A673 (cell line): ENCODE data around the gene DSTYK. TPM values are rescaled to one million over a fixed set of nuclear protein-coding genes. Genes with fewer than 3 reads are reported as not detected.

Experiments used
- BruUV-seq: library from RNA; stranded (reverse); fragments of 400-500 nt; replicated peaks from 2 replicates; lab custom pipeline; 2021; lab: Mats Ljungman, UMichigan
- CTCF ChIA-PET: fragments of 300-600 bp; sonication (Branson Sonifier 250); formaldehyde crosslinking; loops from one replicate; lab custom pipeline; 2022; ENCODE audit warnings: antibody characterized with exemption; lab: Charles Lee
- POLR2A ChIA-PET: fragments of 300-600 bp; sonication (Branson Sonifier 250); formaldehyde crosslinking; loops from one replicate; lab custom pipeline; 2022; ENCODE audit warnings: antibody characterized with exemption; ENCODE audit not compliant: low non-redundant PET; lab: Charles Lee
- DNase-seq: peaks from one replicate; pipeline ENCODE4 v3.0.0-alpha.2; 2015; ENCODE audit warnings: low spot score
- H3K27ac ChIP-seq: fragments of 200-600 bp; sonication (generic); 2 replicates; pipeline ENCODE4 v1.5.1; 2016; ENCODE audit warnings: mixed run types, low read depth, mild to moderate bottlenecking, mixed read lengths, antibody characterized with exemption, low read length; ENCODE audit not compliant: poor library complexity, severe bottlenecking
- H3K27me3 ChIP-seq: fragments of 200-600 bp; sonication (generic); replicated peaks from 2 replicates; pipeline ENCODE4 v1.6.1; 2017; ENCODE audit warnings: mixed run types, low read depth, mild to moderate bottlenecking, mixed read lengths, antibody characterized with exemption, low read length; ENCODE audit not compliant: insufficient read depth, poor library complexity
- H3K36me3 ChIP-seq: fragments of 200-600 bp; sonication (generic); 2 replicates; pipeline ENCODE4 v1.6.1; 2016; ENCODE audit warnings: mixed run types, mild to moderate bottlenecking, mixed read lengths, antibody characterized with exemption, low read length; ENCODE audit not compliant: insufficient read depth, poor library complexity, severe bottlenecking
- H3K4me1 ChIP-seq: fragments of 200-600 bp; sonication (generic); 2 replicates; pipeline ENCODE4 v1.6.1; 2017; ENCODE audit warnings: mixed run types, mild to moderate bottlenecking, mixed read lengths, antibody characterized with exemption, low read length; ENCODE audit not compliant: insufficient read depth, poor library complexity, severe bottlenecking
- H3K4me3 ChIP-seq: fragments of 200-600 bp; sonication (generic); 2 replicates; pipeline ENCODE4 v1.5.1; 2016; ENCODE audit warnings: low read depth, mixed run types, mild to moderate bottlenecking, mixed read lengths, low read length; ENCODE audit not compliant: poor library complexity, severe bottlenecking
- H3K9me3 ChIP-seq: fragments of 200-600 bp; sonication (generic); 2 replicates; pipeline ENCODE4 v1.6.1; 2016; ENCODE audit warnings: mixed run types, low read depth, mild to moderate bottlenecking, mixed read lengths, antibody characterized with exemption, low read length; ENCODE audit not compliant: poor library complexity, severe bottlenecking
- EZH2 ChIP-seq: fragments of 200-600 bp; sonication (generic); IDR thresholded peaks from 2 replicates; pipeline ENCODE4 v1.6.1; 2017; ENCODE audit warnings: borderline replicate concordance, low read depth, mild to moderate bottlenecking, mixed read lengths, antibody characterized with exemption, low read length; ENCODE audit not compliant: poor library complexity, severe bottlenecking
- intact Hi-C: fragments of 100-400 bp; cut with micrococcal nuclease; formaldehyde crosslinking; loops from one replicate; pipeline ENCODE4 v1.10.0; 2022; ENCODE audit not compliant: unreplicated experiment
- total RNA-seq: library from RNA; stranded (reverse); gene quantifications from 2 replicates; pipeline ENCODE4 v1.2.3, GENCODE V29; 2021
- TF ChIP-seq, protein P1 (sequence below): fragments of 300-800, 200-600 bp; sonication (generic); conservative IDR thresholded peaks from 2 replicates; pipeline ENCODE4 v1.5.1; 2017; ENCODE audit warnings: low read depth, mild to moderate bottlenecking, antibody characterized with exemption, low read length, moderate library complexity, mixed read lengths

Gene DSTYK
- total RNA-seq, 1 experiment from 2014 or later = 7.1 TPM

DNA sequence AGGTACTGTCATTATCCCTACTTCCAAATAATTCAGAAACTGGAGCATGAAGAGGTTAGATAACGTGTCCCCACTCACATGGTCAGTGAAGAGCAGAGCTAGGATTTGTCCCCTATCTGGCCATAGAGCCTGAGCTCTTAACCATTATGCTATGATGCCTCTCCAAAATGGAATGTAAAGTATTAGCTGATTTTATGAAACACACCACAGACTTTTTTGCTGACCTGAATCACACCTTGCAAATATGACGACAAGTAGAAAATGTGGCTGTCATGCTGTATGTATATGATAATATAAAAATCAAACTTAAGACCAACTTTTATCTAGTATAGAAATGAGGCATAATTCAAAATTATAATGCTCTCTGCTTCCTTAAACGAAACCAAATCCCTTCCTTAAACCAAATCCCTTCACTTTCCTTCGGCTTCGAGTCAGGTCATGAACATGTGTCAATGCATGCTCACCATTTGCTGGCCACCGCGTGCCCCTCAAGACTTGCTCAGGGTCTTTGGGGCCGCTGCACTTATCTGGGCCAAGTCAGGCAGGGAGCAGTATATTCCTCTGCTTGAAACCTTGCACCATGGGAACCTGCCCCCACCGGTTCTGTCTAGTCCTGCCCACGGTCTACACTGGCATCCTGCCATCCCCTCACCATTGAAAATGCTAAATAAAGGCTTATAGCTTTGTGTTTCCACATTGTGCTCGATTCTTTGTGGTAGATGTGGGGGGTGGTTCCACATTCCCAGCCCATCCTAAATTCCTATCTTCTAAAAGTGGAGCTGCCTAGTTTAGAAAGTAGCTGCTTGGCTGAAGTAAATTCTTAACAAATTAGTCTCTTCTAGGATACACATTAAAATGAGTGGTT, 14.6 kb upstream of the DSTYK start:
- CTCF ChIA-PET = no interaction called here

DNA sequence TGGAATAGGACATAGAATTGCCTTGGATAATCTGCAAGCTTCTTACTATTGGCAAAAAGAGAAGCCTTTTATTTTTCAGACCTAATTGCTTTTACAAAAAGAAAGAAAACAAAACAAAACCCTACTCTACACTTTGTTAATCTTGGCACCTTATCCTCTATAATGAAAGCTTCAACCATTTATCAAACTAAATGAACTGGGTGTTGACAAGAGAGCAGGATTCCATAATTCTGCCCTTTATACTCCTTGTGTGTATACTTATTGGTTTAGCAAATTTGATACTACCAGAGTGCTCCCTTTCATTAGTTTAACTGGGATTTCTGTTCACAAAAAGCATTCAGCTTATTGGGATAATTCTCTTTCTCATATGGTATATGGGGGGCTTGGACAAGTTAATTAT, 13.2 kb upstream of the DSTYK start:
- no peak for DNase-seq
- no peaks in the 10 kb centered on the region for H3K9me3 ChIP-seq
- H3K36me3 ChIP-seq = no peaks in the 10 kb centered on the region
- peaks cover 10% of the 10 kb centered on the region for H3K4me1 ChIP-seq
- ChIA-PET POLR2A (no interaction called here), CTCF (no interaction called here)
- no peak overlapping the region for H3K4me3 ChIP-seq
- no peaks in the 10 kb centered on the region for H3K27me3 ChIP-seq
- TF ChIP-seq EZH2 = no peak
- TF ChIP-seq, protein P1, sequence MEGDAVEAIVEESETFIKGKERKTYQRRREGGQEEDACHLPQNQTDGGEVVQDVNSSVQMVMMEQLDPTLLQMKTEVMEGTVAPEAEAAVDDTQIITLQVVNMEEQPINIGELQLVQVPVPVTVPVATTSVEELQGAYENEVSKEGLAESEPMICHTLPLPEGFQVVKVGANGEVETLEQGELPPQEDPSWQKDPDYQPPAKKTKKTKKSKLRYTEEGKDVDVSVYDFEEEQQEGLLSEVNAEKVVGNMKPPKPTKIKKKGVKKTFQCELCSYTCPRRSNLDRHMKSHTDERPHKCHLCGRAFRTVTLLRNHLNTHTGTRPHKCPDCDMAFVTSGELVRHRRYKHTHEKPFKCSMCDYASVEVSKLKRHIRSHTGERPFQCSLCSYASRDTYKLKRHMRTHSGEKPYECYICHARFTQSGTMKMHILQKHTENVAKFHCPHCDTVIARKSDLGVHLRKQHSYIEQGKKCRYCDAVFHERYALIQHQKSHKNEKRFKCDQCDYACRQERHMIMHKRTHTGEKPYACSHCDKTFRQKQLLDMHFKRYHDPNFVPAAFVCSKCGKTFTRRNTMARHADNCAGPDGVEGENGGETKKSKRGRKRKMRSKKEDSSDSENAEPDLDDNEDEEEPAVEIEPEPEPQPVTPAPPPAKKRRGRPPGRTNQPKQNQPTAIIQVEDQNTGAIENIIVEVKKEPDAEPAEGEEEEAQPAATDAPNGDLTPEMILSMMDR = no peak
- BruUV-seq = no TSS peak
- intact Hi-C loops = no loop called here
- no peak overlapping the region for H3K27ac ChIP-seq

More for the DNA sequence above, 14.6 kb upstream of the DSTYK start:
- Histone ChIP-seq H3K4me1 (peaks cover 10% of the 10 kb centered on the region), H3K27me3 (no peaks in the 10 kb centered on the region), H3K36me3 (no peaks in the 10 kb centered on the region), H3K4me3 (no peak overlapping the region), H3K9me3 (no peaks in the 10 kb centered on the region), H3K27ac (no peak overlapping the region)
- no TSS peak for BruUV-seq
- POLR2A ChIA-PET = no interaction called here
- intact Hi-C loops = no loop called here
- no peak for TF ChIP-seq EZH2
- TF ChIP-seq, protein P1 = no peak
- no peak for DNase-seq

DNA sequence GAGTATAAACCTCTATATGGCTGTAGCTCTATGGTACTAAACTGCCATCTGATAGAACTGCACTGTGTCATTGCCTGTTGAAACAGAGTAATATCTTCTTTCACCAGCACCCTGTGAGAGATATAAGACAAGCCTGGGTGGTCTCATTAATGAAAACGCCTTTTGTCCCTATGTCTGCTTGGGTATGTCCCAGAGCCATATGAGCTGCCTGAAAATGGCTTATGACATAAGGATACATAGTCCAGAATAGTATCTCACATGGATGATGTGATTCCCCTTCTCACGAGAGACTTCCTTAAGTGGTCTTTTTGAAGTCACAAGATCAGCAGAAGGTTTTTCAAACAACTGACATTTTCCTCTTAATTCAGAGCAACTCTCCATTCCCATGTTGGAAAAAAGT, 8.9 kb upstream of the DSTYK start:
- H3K4me1 ChIP-seq = no peaks in the 10 kb centered on the region
- H3K27ac ChIP-seq = no peak overlapping the region
- H3K27me3 ChIP-seq = no peaks in the 10 kb centered on the region
- TF ChIP-seq, protein P1 = no peak
- no peak for TF ChIP-seq EZH2
- BruUV-seq = no TSS peak
- no peak overlapping the region for H3K4me3 ChIP-seq
- POLR2A ChIA-PET = no interaction called here
- no peak for DNase-seq
- CTCF ChIA-PET = no interaction called here
- intact Hi-C loops = no loop called here
- no peaks in the 10 kb centered on the region for H3K36me3 ChIP-seq
- no peaks in the 10 kb centered on the region for H3K9me3 ChIP-seq
